ENCODE data around the gene NIPAL3.

The NIPAL3 gene

DNA sequence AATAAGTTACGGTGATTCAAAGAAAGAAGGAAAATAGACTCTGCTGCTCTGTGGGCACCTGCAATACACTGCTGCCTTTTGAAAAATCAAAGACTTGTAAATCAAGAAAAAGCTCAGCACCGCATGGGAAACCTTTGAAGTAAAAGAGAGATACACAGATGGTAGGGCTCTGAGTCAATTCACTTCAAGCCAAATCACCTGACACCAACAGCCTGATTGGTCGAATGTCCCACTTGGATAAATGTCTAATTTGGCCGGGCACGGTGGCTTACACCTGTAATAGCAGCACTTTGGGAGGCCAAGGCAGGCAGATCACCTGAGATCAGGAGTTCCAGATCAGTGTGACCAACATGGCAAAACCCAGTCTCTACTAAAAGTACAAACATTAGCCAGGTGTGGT, 67.8 kb downstream of the NIPAL3 start:
- no peak overlapping the region for H3K27ac ChIP-seq (replicated peaks)
- TF ChIP-seq POLR2AphosphoS5 (IDR thresholded peaks at IDR 0.05; ENCODE audit: low read depth) (no peak), SPI1 (IDR thresholded peaks at IDR 0.05; ENCODE audit: borderline replicate concordance, low read depth) (no peak), GABPA (IDR thresholded peaks at IDR 0.05; ENCODE audit: low read depth) (no peak), CTCF (IDR thresholded peaks at IDR 0.05; ENCODE audit: insufficient read depth, low read length) (no peak)
- TF ChIP-seq, protein P1, sequence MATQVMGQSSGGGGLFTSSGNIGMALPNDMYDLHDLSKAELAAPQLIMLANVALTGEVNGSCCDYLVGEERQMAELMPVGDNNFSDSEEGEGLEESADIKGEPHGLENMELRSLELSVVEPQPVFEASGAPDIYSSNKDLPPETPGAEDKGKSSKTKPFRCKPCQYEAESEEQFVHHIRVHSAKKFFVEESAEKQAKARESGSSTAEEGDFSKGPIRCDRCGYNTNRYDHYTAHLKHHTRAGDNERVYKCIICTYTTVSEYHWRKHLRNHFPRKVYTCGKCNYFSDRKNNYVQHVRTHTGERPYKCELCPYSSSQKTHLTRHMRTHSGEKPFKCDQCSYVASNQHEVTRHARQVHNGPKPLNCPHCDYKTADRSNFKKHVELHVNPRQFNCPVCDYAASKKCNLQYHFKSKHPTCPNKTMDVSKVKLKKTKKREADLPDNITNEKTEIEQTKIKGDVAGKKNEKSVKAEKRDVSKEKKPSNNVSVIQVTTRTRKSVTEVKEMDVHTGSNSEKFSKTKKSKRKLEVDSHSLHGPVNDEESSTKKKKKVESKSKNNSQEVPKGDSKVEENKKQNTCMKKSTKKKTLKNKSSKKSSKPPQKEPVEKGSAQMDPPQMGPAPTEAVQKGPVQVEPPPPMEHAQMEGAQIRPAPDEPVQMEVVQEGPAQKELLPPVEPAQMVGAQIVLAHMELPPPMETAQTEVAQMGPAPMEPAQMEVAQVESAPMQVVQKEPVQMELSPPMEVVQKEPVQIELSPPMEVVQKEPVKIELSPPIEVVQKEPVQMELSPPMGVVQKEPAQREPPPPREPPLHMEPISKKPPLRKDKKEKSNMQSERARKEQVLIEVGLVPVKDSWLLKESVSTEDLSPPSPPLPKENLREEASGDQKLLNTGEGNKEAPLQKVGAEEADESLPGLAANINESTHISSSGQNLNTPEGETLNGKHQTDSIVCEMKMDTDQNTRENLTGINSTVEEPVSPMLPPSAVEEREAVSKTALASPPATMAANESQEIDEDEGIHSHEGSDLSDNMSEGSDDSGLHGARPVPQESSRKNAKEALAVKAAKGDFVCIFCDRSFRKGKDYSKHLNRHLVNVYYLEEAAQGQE (IDR thresholded peaks at IDR 0.05; ENCODE audit: insufficient replicate concordance, low read depth) = no peak
- H3K4me3 ChIP-seq (replicated peaks; ENCODE audit: insufficient read depth, low read length) = no peak overlapping the region
- no peak for DNase-seq (ENCODE audit: low read depth in 1 of 2, low spot score in 1 of 2)
- H3K27me3 ChIP-seq (ENCODE audit: insufficient read depth, poor library complexity, severe bottlenecking) = no peaks in the 10 kb centered on the region

GRCh38 chr1:24484199-24484598, 68.6 kb downstream of the NIPAL3 start:
- Histone ChIP-seq H3K27me3 (ENCODE audit: insufficient read depth, poor library complexity, severe bottlenecking) (no peaks in the 10 kb centered on the region), H3K27ac (replicated peaks) (no peak overlapping the region), H3K4me3 (replicated peaks; ENCODE audit: insufficient read depth, low read length) (no peak overlapping the region)
- TF ChIP-seq SPI1 (IDR thresholded peaks at IDR 0.05; ENCODE audit: borderline replicate concordance, low read depth) (no peak), CTCF (IDR thresholded peaks at IDR 0.05; ENCODE audit: insufficient read depth, low read length) (no peak), GABPA (IDR thresholded peaks at IDR 0.05; ENCODE audit: low read depth) (no peak), POLR2AphosphoS5 (IDR thresholded peaks at IDR 0.05; ENCODE audit: low read depth) (no peak)
- TF ChIP-seq, protein P1 (IDR thresholded peaks at IDR 0.05; ENCODE audit: insufficient replicate concordance, low read depth) = no peak
- DNase-seq (ENCODE audit: low read depth in 1 of 2, low spot score in 1 of 2) = no peak

DNA sequence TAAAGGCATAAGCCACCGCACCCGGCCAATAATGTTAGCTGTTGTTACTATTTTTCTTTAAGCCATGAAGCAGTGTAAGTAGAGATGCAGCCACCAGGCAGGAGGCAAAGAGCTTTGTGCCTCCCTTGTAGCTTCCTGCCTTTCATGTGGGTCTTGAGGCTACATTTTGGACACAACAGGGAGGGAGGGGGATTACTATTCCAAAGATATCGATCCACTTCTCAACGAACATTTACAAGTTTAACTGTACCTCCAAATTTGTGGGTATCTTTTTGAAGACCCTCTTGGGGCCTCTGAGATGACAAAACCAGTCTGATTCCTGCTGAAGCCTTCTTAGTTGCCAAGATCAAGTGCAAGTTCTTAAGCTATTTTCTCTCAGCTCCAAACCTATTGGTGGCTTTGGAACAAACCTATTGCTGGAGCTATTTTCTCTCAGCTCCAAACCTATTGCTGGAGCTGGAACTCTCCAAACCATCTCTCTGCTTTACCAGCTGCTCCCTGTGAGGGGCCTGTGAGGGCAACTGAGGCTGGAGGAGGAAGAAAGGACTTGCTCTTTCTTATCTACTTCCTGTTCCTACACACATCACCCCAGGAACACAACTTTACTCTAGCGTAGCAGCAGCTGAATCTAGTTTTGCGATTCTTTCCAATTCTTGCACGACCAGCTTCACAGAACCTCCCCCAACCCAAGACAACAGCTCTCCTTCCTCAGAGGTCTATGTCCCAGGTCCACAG, 70.9 kb downstream of the NIPAL3 start:
- DNase-seq (ENCODE audit: low read depth in 1 of 2, low spot score in 1 of 2) = no peak
- Histone ChIP-seq H3K27me3 (ENCODE audit: insufficient read depth, poor library complexity, severe bottlenecking) (no peaks in the 10 kb centered on the region), H3K4me3 (replicated peaks; ENCODE audit: insufficient read depth, low read length) (no peak overlapping the region), H3K27ac (replicated peaks) (no peak overlapping the region)
- TF ChIP-seq POLR2AphosphoS5 (IDR thresholded peaks at IDR 0.05; ENCODE audit: low read depth) (no peak), CTCF (IDR thresholded peaks at IDR 0.05; ENCODE audit: insufficient read depth, low read length) (no peak), GABPA (IDR thresholded peaks at IDR 0.05; ENCODE audit: low read depth) (no peak), SPI1 (IDR thresholded peaks at IDR 0.05; ENCODE audit: borderline replicate concordance, low read depth) (no peak)
- TF ChIP-seq, protein P1 (IDR thresholded peaks at IDR 0.05; ENCODE audit: insufficient replicate concordance, low read depth) = no peak
